Stomach (tissue), 4 donors: ENCODE measurements around the gene MADCAM1.

Experiments
- EP300 ChIP-seq: sonication (generic); formaldehyde crosslinking; IDR thresholded peaks from one replicate; pipeline ENCODE4 v1.6.1; 2017; ENCODE audit warnings: antibody characterized with exemption
- POLR2A ChIP-seq, 4 donors: fragments of 450-650 bp; IDR thresholded peaks; one replicate each; pipeline ENCODE4 v1.6.1; 2016; ENCODE audit warnings: antibody characterized with exemption in 4 of 4, control low read depth in 2 of 4, mild to moderate bottlenecking in 1 of 4, moderate library complexity in 1 of 4
- POLR2AphosphoS5 ChIP-seq, 3 donors: sonication (generic); formaldehyde crosslinking; IDR thresholded peaks; one replicate each; pipeline ENCODE4 v1.6.1; 2016; ENCODE audit warnings: antibody characterized with exemption in 3 of 3
- TF ChIP-seq, protein P1 (sequence below), 7 experiments: fragments of 450-650 bp in 4 of 7; fragments of 200-600 bp in 3 of 7; sonication (generic) in 3 of 7; IDR thresholded peaks; one replicate each; pipeline ENCODE4 v1.5.1; 2016 to 2019; ENCODE audit warnings: antibody characterized with exemption in 7 of 7, control low read depth in 2 of 7, mild to moderate bottlenecking in 1 of 7

- TF ChIP-seq, protein P1, sequence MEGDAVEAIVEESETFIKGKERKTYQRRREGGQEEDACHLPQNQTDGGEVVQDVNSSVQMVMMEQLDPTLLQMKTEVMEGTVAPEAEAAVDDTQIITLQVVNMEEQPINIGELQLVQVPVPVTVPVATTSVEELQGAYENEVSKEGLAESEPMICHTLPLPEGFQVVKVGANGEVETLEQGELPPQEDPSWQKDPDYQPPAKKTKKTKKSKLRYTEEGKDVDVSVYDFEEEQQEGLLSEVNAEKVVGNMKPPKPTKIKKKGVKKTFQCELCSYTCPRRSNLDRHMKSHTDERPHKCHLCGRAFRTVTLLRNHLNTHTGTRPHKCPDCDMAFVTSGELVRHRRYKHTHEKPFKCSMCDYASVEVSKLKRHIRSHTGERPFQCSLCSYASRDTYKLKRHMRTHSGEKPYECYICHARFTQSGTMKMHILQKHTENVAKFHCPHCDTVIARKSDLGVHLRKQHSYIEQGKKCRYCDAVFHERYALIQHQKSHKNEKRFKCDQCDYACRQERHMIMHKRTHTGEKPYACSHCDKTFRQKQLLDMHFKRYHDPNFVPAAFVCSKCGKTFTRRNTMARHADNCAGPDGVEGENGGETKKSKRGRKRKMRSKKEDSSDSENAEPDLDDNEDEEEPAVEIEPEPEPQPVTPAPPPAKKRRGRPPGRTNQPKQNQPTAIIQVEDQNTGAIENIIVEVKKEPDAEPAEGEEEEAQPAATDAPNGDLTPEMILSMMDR (IDR thresholded peaks at IDR 0.05): no peak
- TF ChIP-seq POLR2AphosphoS5 (IDR thresholded peaks at IDR 0.05) (no peak), POLR2A (IDR thresholded peaks at IDR 0.05) (no peak), EP300 (no peak)
Observed at GRCh38 chr19:455031-455705, 41.1 kb upstream of the MADCAM1 start.
